IMR-90 (cell line): ENCODE data around the gene NR0B2. TPM values are rescaled to one million over a fixed set of nuclear protein-coding genes. Genes with fewer than 3 reads are reported as not detected.

ENCODE experiments used
- ATAC-seq: fragments of 200-7000 bp; cut with Tn5 transposase; 2 replicates; pipeline ENCODE4 v1.9.1; 2020; ENCODE audit warnings: low read depth, mild to moderate bottlenecking, moderate library complexity
- BruUV-seq: library from RNA; stranded (reverse); fragments of 400-500 nt; replicated peaks from 2 replicates; lab custom pipeline; 2021; lab: Mats Ljungman, UMichigan
- CTCF ChIA-PET: fragments of 300-600 bp; formaldehyde crosslinking; extraction: SDS; loops from one replicate; lab custom pipeline; 2021; ENCODE audit warnings: antibody characterized with exemption; lab: Yijun Ruan, JAX
- POLR2A ChIA-PET: fragments of 300-600 bp; sonication (Branson Sonifier 250); formaldehyde crosslinking; loops from one replicate; lab custom pipeline; 2022; ENCODE audit warnings: antibody characterized with exemption; ENCODE audit not compliant: unreplicated experiment; lab: Charles Lee
- DNase-seq: peaks from one replicate; pipeline ENCODE4 v3.0.0; 2013
- H2AFZ ChIP-seq: replicated peaks from 2 replicates; pipeline ENCODE3; 2013; ENCODE audit warnings: low read length, mild to moderate bottlenecking; ENCODE audit not compliant: poor library complexity
- H2AK5ac ChIP-seq: 2 replicates; pipeline ENCODE4 v1.6.1; 2013; ENCODE audit warnings: low read depth, low read length, inconsistent platforms
- H2AK9ac ChIP-seq: replicated peaks from 2 replicates; pipeline ENCODE3; 2013; ENCODE audit warnings: mild to moderate bottlenecking, low read depth, low read length, moderate library complexity; ENCODE audit not compliant: poor library complexity
- H2BK120ac ChIP-seq: 2 replicates; pipeline ENCODE4 v1.6.1; 2013; ENCODE audit warnings: low read depth, low read length, inconsistent platforms
- H2BK15ac ChIP-seq: 3 replicates; pipeline ENCODE4 v1.6.1; 2013; ENCODE audit warnings: low read depth, low read length, inconsistent platforms
- H2BK20ac ChIP-seq: 2 replicates; pipeline ENCODE4 v1.6.1; 2013; ENCODE audit warnings: low read depth, mild to moderate bottlenecking, inconsistent platforms, low read length, moderate library complexity
- H2BK5ac ChIP-seq: 2 replicates; pipeline ENCODE4 v1.6.1; 2013; ENCODE audit warnings: mild to moderate bottlenecking, low read depth, low read length, inconsistent platforms; ENCODE audit not compliant: poor library complexity, severe bottlenecking
- H3K14ac ChIP-seq: replicated peaks from 2 replicates; pipeline ENCODE4 v1.6.1; 2013; ENCODE audit warnings: low read depth, low read length, inconsistent platforms
- H3K18ac ChIP-seq: 2 replicates; pipeline ENCODE4 v1.6.1; 2013; ENCODE audit warnings: low read depth, low read length, control low read depth
- H3K23ac ChIP-seq: 2 replicates; pipeline ENCODE4 v1.6.1; 2013; ENCODE audit warnings: low read depth, low read length, inconsistent platforms
- H3K27ac ChIP-seq: 2 replicates; pipeline ENCODE4 v1.5.1; 2013; ENCODE audit warnings: mild to moderate bottlenecking, control low read depth, low read length; ENCODE audit not compliant: insufficient read depth
- H3K27me3 ChIP-seq: 2 replicates; pipeline ENCODE4 v1.6.1; 2013; ENCODE audit warnings: low read length; ENCODE audit not compliant: control insufficient read depth, insufficient read depth
- H3K36me3 ChIP-seq: 2 replicates; pipeline ENCODE4 v1.6.1; 2013; ENCODE audit warnings: low read length, mixed read lengths; ENCODE audit not compliant: control insufficient read depth, insufficient read depth
- H3K4ac ChIP-seq: 2 replicates; pipeline ENCODE4 v1.6.1; 2013; ENCODE audit warnings: low read depth, low read length, inconsistent platforms
- H3K4me1 ChIP-seq: 2 replicates; pipeline ENCODE4 v1.6.1; 2013; ENCODE audit warnings: low read length, mixed read lengths; ENCODE audit not compliant: control insufficient read depth, insufficient read depth
- H3K4me2 ChIP-seq: 2 replicates; pipeline ENCODE4 v1.6.1; 2013; ENCODE audit warnings: low read depth, mild to moderate bottlenecking, control low read depth, low read length, moderate library complexity
- H3K4me3 ChIP-seq: 2 replicates; pipeline ENCODE4 v1.5.1; 2013; ENCODE audit warnings: low read depth, mild to moderate bottlenecking, control low read depth, low read length, moderate library complexity; ENCODE audit not compliant: insufficient read depth
- H3K56ac ChIP-seq: 2 replicates; pipeline ENCODE4 v1.6.1; 2013; ENCODE audit warnings: low read length, inconsistent platforms; ENCODE audit not compliant: insufficient read depth; ENCODE audit errors: extremely low read depth
- H3K79me1 ChIP-seq, 2 experiments: 2 replicates each; pipeline ENCODE4 v1.6.1; 2013; ENCODE audit warnings: low read length in 2 of 2, inconsistent platforms in 1 of 2, low read depth in 1 of 2
- H3K9ac ChIP-seq: 2 replicates; pipeline ENCODE4 v1.6.1; 2013; ENCODE audit warnings: low read depth, low read length, control low read depth
- H3K9me1 ChIP-seq: 2 replicates; pipeline ENCODE4 v1.6.1; 2013; ENCODE audit warnings: low read length, inconsistent platforms; ENCODE audit not compliant: insufficient read depth
- H3K9me3 ChIP-seq: 2 replicates; pipeline ENCODE4 v1.6.1; 2013; ENCODE audit warnings: low read length; ENCODE audit not compliant: control insufficient read depth, insufficient read depth
- H4K20me1 ChIP-seq: 2 replicates; pipeline ENCODE4 v1.6.1; 2013; ENCODE audit warnings: low read length, inconsistent platforms; ENCODE audit not compliant: insufficient read depth
- H4K5ac ChIP-seq: 2 replicates; pipeline ENCODE4 v1.6.1; 2013; ENCODE audit warnings: mild to moderate bottlenecking, low read depth, low read length, control low read depth
- H4K8ac ChIP-seq, 2 experiments: 2 replicates each; pipeline ENCODE4 v1.6.1; 2013; ENCODE audit warnings: low read depth in 2 of 2, low read length in 2 of 2, control low read depth in 1 of 2, inconsistent platforms in 1 of 2
- H4K91ac ChIP-seq: 2 replicates; pipeline ENCODE4 v1.6.1; 2013; ENCODE audit warnings: low read depth, low read length, inconsistent platforms; ENCODE audit not compliant: insufficient read depth
- BHLHE40 ChIP-seq: fragments of 150-350 bp; IDR thresholded peaks from 2 replicates; pipeline ENCODE4 v1.6.1; 2016; ENCODE audit warnings: mild to moderate bottlenecking, low read depth, low read length
- CEBPB ChIP-seq: IDR thresholded peaks from 2 replicates; pipeline ENCODE4 v1.6.1; 2012; ENCODE audit warnings: low read depth, low read length, improper control_type of control experiment
- CHD1 ChIP-seq: IDR thresholded peaks from 2 replicates; pipeline ENCODE4 v1.6.1; 2012; ENCODE audit warnings: low read depth, low read length, improper control_type of control experiment
- MAFK ChIP-seq: IDR thresholded peaks from 2 replicates; pipeline ENCODE4 v1.6.1; 2012; ENCODE audit warnings: low read depth, low read length, improper control_type of control experiment
- MAZ ChIP-seq: IDR thresholded peaks from 2 replicates; pipeline ENCODE4 v1.6.1; 2012; ENCODE audit warnings: low read depth, mild to moderate bottlenecking, low read length, improper control_type of control experiment, moderate library complexity, borderline replicate concordance
- NFE2L2 ChIP-seq: fragments of 150-350 bp; IDR thresholded peaks from 2 replicates; pipeline ENCODE4 v1.6.1; 2016; ENCODE audit warnings: low read depth, mild to moderate bottlenecking, low read length
- POLR2A ChIP-seq: IDR thresholded peaks from 2 replicates; pipeline ENCODE4 v1.6.1; 2012; ENCODE audit warnings: mild to moderate bottlenecking, low read depth, low read length
- RAD21 ChIP-seq: IDR thresholded peaks from 2 replicates; pipeline ENCODE4 v1.6.1; 2012; ENCODE audit warnings: low read length, improper control_type of control experiment
- RCOR1 ChIP-seq: IDR thresholded peaks from 2 replicates; pipeline ENCODE4 v1.6.1; 2012; ENCODE audit warnings: mild to moderate bottlenecking, low read length, improper control_type of control experiment; ENCODE audit not compliant: insufficient replicate concordance
- RFX5 ChIP-seq: IDR thresholded peaks from 2 replicates; pipeline ENCODE4 v1.8.0; 2012; ENCODE audit warnings: low read depth, mild to moderate bottlenecking, low read length, moderate library complexity
- SMC3 ChIP-seq: fragments of 150-350 bp; IDR thresholded peaks from 2 replicates; pipeline ENCODE4 v1.6.1; 2016; ENCODE audit warnings: low read depth, mild to moderate bottlenecking, antibody characterized with exemption, low read length, moderate library complexity
- WGBS, 2 experiments: methylation state at CpG; one replicate each; pipeline versions ENCODE4 v1.1.5 to v1.1.7; 2013; ENCODE audit warnings: missing lambda C conversion rate in 2 of 2; ENCODE audit not compliant: insufficient read length in 1 of 2; ENCODE audit errors: extremely low coverage in 2 of 2; 5-methylcytosine and 5-hydroxymethylcytosine counted together
- dilution Hi-C: fragments of 300-500 bp; cut with HindIII; formaldehyde crosslinking; loops from one replicate; pipeline ENCODE4 v1.14.3; 2018; ENCODE audit warnings: low sequenced_read_pairs; ENCODE audit not compliant: unreplicated experiment
- in situ Hi-C: fragments of 300-500 bp; cut with MboI; formaldehyde crosslinking; loops from 3 replicates; pipeline ENCODE4 v1.14.3; 2019; ENCODE audit warnings: low sequenced_read_pairs, inconsistent platforms, mixed read lengths
- intact Hi-C: fragments of 100-400 bp; cut with micrococcal nuclease; formaldehyde crosslinking; loops from 2 replicates; pipeline ENCODE4 v1.10.0; 2022
- polyA plus RNA-seq, 3 experiments: library from polyadenylated mRNA; depleted of rRNA; stranded (reverse); fragments of >200 nt; gene quantifications; 2 replicates each; pipeline ENCODE4 v1.2.3, GENCODE V29; 2012; ENCODE audit warnings: low replicate concordance in 1 of 3
- total RNA-seq: library from RNA; depleted of rRNA; stranded (reverse); fragments of >200 nt; gene quantifications from 2 replicates; pipeline ENCODE4 v1.2.3, GENCODE V29; 2012
- TF ChIP-seq, protein P1 (sequence below): conservative IDR thresholded peaks from 2 replicates; pipeline ENCODE4 v1.5.1; 2012; ENCODE audit warnings: mild to moderate bottlenecking, low read depth, low read length, improper control_type of control experiment
- TF ChIP-seq, protein P2 (sequence below): fragments of 150-350 bp; IDR thresholded peaks from 2 replicates; pipeline ENCODE4 v1.6.1; 2016; ENCODE audit warnings: low read depth, mild to moderate bottlenecking, low read length, moderate library complexity, borderline replicate concordance
- TF ChIP-seq, protein P3 (sequence below): fragments of 150-350 bp; IDR thresholded peaks from 2 replicates; pipeline ENCODE4 v1.6.1; 2017; ENCODE audit warnings: mild to moderate bottlenecking, antibody characterized with exemption, low read length, low read depth

The NR0B2 gene
- total and polyA plus RNA-seq, 2 of the 4 experiments (the other 2 are of a cell fraction): not detected

DNA sequence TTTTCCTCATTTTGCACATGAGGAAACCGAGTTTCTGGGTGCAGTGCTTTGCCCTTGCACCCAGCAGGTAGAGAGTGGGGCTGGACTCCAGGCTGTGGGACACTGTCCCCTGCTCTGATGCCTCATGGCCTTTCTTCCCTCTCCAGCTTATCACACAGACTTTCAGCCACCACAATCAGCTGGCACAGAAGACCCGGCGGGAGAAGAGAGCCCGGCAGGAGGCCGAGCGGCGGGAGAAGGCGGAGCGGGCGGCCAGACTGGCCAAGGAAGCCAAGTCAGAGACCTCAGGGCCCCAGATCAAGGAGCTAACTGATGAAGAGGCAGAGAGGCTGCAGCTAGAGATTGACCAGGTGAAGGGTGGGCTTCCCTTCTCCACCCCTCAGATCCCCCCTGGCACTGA lies 27.5 kb upstream of the NR0B2 start:
- in situ Hi-C loops: no loop called here
- H3K9me1 ChIP-seq: peaks cover 20% of the 10 kb centered on the region

More for the DNA sequence above, 27.5 kb upstream of the NR0B2 start:
- H3K79me1 ChIP-seq: peaks cover 20 to 50% of the 10 kb centered on the region in 2 experiments
- H2BK5ac ChIP-seq: no peak overlapping the region
- no peak overlapping the region for H3K56ac ChIP-seq
- H2AFZ ChIP-seq: no peak overlapping the region
- H3K4me1 ChIP-seq: peaks cover 7% of the 10 kb centered on the region; the same call in 1 of the 2 replicates
- H3K4me3 ChIP-seq: no peak overlapping the region
- DNase-seq (no peak), ATAC-seq (no peak)
- no peak overlapping the region for H3K14ac ChIP-seq
- dilution Hi-C loops (no loop called here), intact Hi-C loops (no loop called here)
- H2BK120ac ChIP-seq: no peak overlapping the region
- H2AK9ac ChIP-seq: no peak overlapping the region
- H3K27me3 ChIP-seq: no peaks in the 10 kb centered on the region
- no peak overlapping the region for H2AK5ac ChIP-seq
- no peak overlapping the region for H3K4ac ChIP-seq
- no peak overlapping the region for H4K91ac ChIP-seq
- no TSS peak for BruUV-seq
- no peak overlapping the region for H4K5ac ChIP-seq
- H3K9ac ChIP-seq: no peak overlapping the region
- H3K27ac ChIP-seq: no peak overlapping the region
- H2BK20ac ChIP-seq: no peak overlapping the region
- H3K36me3 ChIP-seq: peaks cover 48% of the 10 kb centered on the region
- ChIA-PET POLR2A (no interaction called here), CTCF (no interaction called here)
- H3K23ac ChIP-seq: no peak overlapping the region
- no CpG with 5 or more reads among the region's 10 CpGs for WGBS, 2 experiments
- H3K4me2 ChIP-seq: no peak overlapping the region
- no peak for TF ChIP-seq RFX5
- TF ChIP-seq, protein P1, sequence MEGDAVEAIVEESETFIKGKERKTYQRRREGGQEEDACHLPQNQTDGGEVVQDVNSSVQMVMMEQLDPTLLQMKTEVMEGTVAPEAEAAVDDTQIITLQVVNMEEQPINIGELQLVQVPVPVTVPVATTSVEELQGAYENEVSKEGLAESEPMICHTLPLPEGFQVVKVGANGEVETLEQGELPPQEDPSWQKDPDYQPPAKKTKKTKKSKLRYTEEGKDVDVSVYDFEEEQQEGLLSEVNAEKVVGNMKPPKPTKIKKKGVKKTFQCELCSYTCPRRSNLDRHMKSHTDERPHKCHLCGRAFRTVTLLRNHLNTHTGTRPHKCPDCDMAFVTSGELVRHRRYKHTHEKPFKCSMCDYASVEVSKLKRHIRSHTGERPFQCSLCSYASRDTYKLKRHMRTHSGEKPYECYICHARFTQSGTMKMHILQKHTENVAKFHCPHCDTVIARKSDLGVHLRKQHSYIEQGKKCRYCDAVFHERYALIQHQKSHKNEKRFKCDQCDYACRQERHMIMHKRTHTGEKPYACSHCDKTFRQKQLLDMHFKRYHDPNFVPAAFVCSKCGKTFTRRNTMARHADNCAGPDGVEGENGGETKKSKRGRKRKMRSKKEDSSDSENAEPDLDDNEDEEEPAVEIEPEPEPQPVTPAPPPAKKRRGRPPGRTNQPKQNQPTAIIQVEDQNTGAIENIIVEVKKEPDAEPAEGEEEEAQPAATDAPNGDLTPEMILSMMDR: no peak
- no peak for TF ChIP-seq SMC3
- TF ChIP-seq MAZ: no peak
- TF ChIP-seq, protein P2, sequence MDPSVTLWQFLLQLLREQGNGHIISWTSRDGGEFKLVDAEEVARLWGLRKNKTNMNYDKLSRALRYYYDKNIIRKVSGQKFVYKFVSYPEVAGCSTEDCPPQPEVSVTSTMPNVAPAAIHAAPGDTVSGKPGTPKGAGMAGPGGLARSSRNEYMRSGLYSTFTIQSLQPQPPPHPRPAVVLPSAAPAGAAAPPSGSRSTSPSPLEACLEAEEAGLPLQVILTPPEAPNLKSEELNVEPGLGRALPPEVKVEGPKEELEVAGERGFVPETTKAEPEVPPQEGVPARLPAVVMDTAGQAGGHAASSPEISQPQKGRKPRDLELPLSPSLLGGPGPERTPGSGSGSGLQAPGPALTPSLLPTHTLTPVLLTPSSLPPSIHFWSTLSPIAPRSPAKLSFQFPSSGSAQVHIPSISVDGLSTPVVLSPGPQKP: no peak
- no peak for TF ChIP-seq RAD21
- no peak for TF ChIP-seq MAFK
- TF ChIP-seq CEBPB: no peak
- TF ChIP-seq NFE2L2: no peak
- no peak for TF ChIP-seq CHD1
- TF ChIP-seq, protein P3, sequence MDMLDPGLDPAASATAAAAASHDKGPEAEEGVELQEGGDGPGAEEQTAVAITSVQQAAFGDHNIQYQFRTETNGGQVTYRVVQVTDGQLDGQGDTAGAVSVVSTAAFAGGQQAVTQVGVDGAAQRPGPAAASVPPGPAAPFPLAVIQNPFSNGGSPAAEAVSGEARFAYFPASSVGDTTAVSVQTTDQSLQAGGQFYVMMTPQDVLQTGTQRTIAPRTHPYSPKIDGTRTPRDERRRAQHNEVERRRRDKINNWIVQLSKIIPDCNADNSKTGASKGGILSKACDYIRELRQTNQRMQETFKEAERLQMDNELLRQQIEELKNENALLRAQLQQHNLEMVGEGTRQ: no peak
- TF ChIP-seq POLR2A: no peak
- TF ChIP-seq BHLHE40: no peak
- TF ChIP-seq RCOR1: no peak
- H4K20me1 ChIP-seq: no peaks in the 10 kb centered on the region
- no peak overlapping the region for H4K8ac ChIP-seq
- no peak overlapping the region for H3K18ac ChIP-seq
- H3K9me3 ChIP-seq: no peaks in the 10 kb centered on the region
- H2BK15ac ChIP-seq: no peak overlapping the region
